Measurements from ENCODE around the gene CDH4.

CDH4 gene

DNA sequence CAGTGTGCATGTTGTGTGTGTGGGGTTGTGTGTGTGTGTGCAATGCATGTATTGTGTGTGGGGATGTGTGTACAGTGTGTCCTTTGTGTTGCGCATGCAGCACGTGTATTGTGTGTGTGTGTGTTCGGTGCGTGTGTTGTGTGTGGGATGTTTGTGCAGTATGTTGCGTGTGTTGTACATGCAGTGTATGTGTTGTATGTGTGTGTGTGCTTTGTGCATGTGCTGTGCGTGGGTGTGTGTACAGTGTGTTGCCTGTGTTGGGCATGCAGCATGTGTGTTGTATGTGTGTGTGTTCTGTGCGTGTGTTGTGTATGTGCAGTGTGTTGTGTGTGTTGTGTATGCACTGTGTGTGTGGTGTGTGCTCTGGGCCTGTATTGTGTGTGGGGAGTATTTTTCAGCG lies 52.7 kb downstream of the CDH4 start:
- H3K23ac ChIP-seq (ENCODE audit: low read depth, low read length, poor library complexity), result peak overlapping the region; percentile 82
- H3K18ac ChIP-seq (ENCODE audit: low read length), result peak overlapping the region; percentile 4
- H4K91ac ChIP-seq (ENCODE audit: low read depth, low read length, poor library complexity), result no peak overlapping the region
- no peaks in the 10 kb centered on the region for H3K27me3 ChIP-seq (ENCODE audit: control insufficient read depth in 3 of 3, insufficient read depth in 3 of 3, low read depth in 1 of 3, low read length in 3 of 3)
- peaks cover 28 to 42% of the 10 kb centered on the region in 2 donors for H3K4me1 ChIP-seq (ENCODE audit: control insufficient read depth in 2 of 2, insufficient read depth in 1 of 2, low read depth in 1 of 2, low read length in 2 of 2)
- H2BK12ac ChIP-seq (ENCODE audit: low read length), result no peak overlapping the region
- no peak overlapping the region for H3K4ac ChIP-seq (ENCODE audit: low read length)
- peak overlapping the region; percentile 67 for H3K9ac ChIP-seq (ENCODE audit: low read depth, low read length, poor library complexity)
- H3K4me2 ChIP-seq (ENCODE audit: insufficient read depth, low read length, poor library complexity, severe bottlenecking), result no peak overlapping the region
- no peak overlapping the region for H2AFZ ChIP-seq (ENCODE audit: low read length)
- H2AK5ac ChIP-seq (ENCODE audit: low read depth, low read length), result peak overlapping the region; percentile 23
- H3K4me3 ChIP-seq (ENCODE audit: low read length in 2 of 2), result peak overlapping the region in 1 of 2 donors; percentile 66
- peaks cover 0 to 2% of the 10 kb centered on the region in 2 donors for H3K36me3 ChIP-seq (replicated peaks in 1 of 2; ENCODE audit: control insufficient read depth in 2 of 2, insufficient read depth in 2 of 2, low read length in 2 of 2)
- DNase-seq (ENCODE audit: low spot score), result no peak
- WGBS, 2 donors (ENCODE audit: extremely low coverage in 2 of 2, insufficient read length in 2 of 2, insufficient replicate concordance in 1 of 2), result 100% methylated on average over 1 of the region's 8 CpGs; no CpG with 5 or more reads in 1 of the 2 donors
- H4K8ac ChIP-seq (ENCODE audit: low read depth, low read length), result peak overlapping the region; percentile 5
- no peak overlapping the region for H2BK5ac ChIP-seq (ENCODE audit: low read length)
- H3K79me1 ChIP-seq (ENCODE audit: low read depth, low read length), result peaks cover 2% of the 10 kb centered on the region
- no peak overlapping the region for H3K14ac ChIP-seq (ENCODE audit: low read length)
- no peak overlapping the region for H3K27ac ChIP-seq (replicated peaks; ENCODE audit: low read length)
- peaks cover 0 to 4% of the 10 kb centered on the region in 2 donors for H3K9me3 ChIP-seq (replicated peaks in 1 of 2; ENCODE audit: control insufficient read depth in 2 of 2, insufficient read depth in 1 of 2, low read depth in 1 of 2, low read length in 2 of 2)
- H2BK120ac ChIP-seq (ENCODE audit: low read depth, low read length), result no peak overlapping the region
- no peak overlapping the region for H2BK15ac ChIP-seq (ENCODE audit: low read length)

DNA sequence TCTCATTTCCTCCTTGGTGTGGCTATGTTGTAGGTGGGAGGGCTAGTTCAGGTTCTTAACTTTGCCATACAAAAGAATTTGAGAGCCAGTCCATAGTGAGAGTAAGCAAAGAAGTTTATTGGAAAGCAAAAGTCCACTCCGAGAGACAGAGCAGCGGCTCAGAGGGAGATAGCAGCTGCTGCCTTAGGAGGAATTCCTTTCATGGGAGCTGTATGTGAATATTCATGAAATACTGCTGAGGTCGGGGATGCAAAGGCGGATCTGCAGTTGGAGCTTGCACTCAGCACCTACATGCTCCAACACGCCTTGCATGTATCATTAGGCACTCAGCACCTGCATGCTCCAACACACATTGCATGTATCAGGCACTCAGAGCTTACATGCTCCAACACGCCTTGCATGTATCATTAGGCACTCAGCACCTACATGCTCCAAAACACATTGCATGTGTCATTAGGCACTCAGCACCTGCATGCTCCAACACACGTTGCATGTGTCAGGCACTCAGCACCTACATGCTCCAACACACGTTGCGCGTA lies 54.9 kb downstream of the CDH4 start:
- H3K4me1 ChIP-seq (ENCODE audit: control insufficient read depth in 2 of 2, insufficient read depth in 1 of 2, low read depth in 1 of 2, low read length in 2 of 2), result peaks cover 23 to 40% of the 10 kb centered on the region in 2 donors
- H3K4ac ChIP-seq (ENCODE audit: low read length), result no peak overlapping the region
- H4K91ac ChIP-seq (ENCODE audit: low read depth, low read length, poor library complexity), result no peak overlapping the region
- H3K9ac ChIP-seq (ENCODE audit: low read depth, low read length, poor library complexity), result no peak overlapping the region
- H3K79me1 ChIP-seq (ENCODE audit: low read depth, low read length), result peaks cover 4% of the 10 kb centered on the region
- H2BK120ac ChIP-seq (ENCODE audit: low read depth, low read length), result no peak overlapping the region
- peaks cover 0 to 4% of the 10 kb centered on the region in 2 donors for H3K36me3 ChIP-seq (replicated peaks in 1 of 2; ENCODE audit: control insufficient read depth in 2 of 2, insufficient read depth in 2 of 2, low read length in 2 of 2)
- H2AK5ac ChIP-seq (ENCODE audit: low read depth, low read length), result no peak overlapping the region
- no peak overlapping the region for H4K8ac ChIP-seq (ENCODE audit: low read depth, low read length)
- no peak overlapping the region for H3K4me2 ChIP-seq (ENCODE audit: insufficient read depth, low read length, poor library complexity, severe bottlenecking)
- DNase-seq (ENCODE audit: low spot score), result no peak
- H2AFZ ChIP-seq (ENCODE audit: low read length), result peak overlapping the region; percentile 57
- H3K14ac ChIP-seq (ENCODE audit: low read length), result peak overlapping the region; percentile 3
- H2BK15ac ChIP-seq (ENCODE audit: low read length), result no peak overlapping the region
- H3K18ac ChIP-seq (ENCODE audit: low read length), result no peak overlapping the region
- H2BK5ac ChIP-seq (ENCODE audit: low read length), result no peak overlapping the region
- WGBS, 2 donors (ENCODE audit: extremely low coverage in 2 of 2, insufficient read length in 2 of 2, insufficient replicate concordance in 1 of 2), result no CpG with 5 or more reads among the region's 10 CpGs
- no peak overlapping the region for H3K4me3 ChIP-seq (ENCODE audit: low read length in 2 of 2)
- peaks cover 0 to 7% of the 10 kb centered on the region in 2 donors for H3K9me3 ChIP-seq (replicated peaks in 1 of 2; ENCODE audit: control insufficient read depth in 2 of 2, insufficient read depth in 1 of 2, low read depth in 1 of 2, low read length in 2 of 2)
- H3K27me3 ChIP-seq (ENCODE audit: control insufficient read depth in 3 of 3, insufficient read depth in 3 of 3, low read depth in 1 of 3, low read length in 3 of 3), result peaks cover 0 to 3% (median 0%) of the 10 kb centered on the region in 3 experiments
- H3K27ac ChIP-seq (replicated peaks; ENCODE audit: low read length), result no peak overlapping the region
- H2BK12ac ChIP-seq (ENCODE audit: low read length), result no peak overlapping the region
- H3K23ac ChIP-seq (ENCODE audit: low read depth, low read length, poor library complexity), result no peak overlapping the region

DNA sequence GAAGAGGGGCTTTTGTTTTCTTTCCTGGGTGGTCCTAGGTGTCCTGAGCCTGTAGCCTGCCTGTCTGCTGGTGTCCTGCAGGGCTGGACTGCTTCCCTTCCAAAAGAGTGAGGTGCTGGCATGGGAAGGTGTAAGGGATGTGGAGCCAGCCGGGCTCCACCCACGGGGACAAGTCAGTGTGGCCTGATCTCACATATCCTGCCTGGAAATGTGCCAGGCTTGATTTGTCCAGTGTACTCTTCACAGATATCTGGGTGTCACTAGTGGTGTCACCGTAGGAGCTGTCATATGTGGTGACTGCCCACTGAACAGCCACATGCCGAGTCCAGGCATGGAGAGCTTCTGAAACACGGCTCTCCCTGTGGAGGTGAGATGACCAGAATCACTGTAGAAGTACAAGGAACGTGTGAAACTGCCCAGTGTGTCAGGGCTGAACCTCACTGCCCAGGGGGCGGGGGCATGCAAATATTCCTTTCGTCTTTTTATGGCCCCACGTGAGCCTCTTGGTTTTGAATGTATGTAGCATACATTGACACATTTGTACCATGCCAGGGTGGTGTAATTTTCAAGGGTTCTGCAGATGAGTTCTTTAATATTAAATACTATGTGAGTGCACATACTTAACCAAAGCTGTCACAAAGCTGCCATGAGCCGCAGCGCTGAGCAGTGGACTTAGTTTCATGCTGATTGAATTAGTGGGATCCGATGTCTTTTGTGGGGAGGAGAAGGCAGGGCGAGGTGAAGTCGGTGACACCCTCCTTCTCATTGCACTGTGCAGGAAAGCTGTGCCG lies 55.8 kb downstream of the CDH4 start:
- no peak overlapping the region for H3K4me2 ChIP-seq (ENCODE audit: insufficient read depth, low read length, poor library complexity, severe bottlenecking)
- no peak for DNase-seq (ENCODE audit: low spot score)
- H2AK5ac ChIP-seq (ENCODE audit: low read depth, low read length), result no peak overlapping the region
- H3K14ac ChIP-seq (ENCODE audit: low read length), result no peak overlapping the region
- peak overlapping the region; percentile 24 for H3K18ac ChIP-seq (ENCODE audit: low read length)
- no peak overlapping the region for H3K4me3 ChIP-seq (ENCODE audit: low read length in 2 of 2)
- H3K4me1 ChIP-seq (ENCODE audit: control insufficient read depth in 2 of 2, insufficient read depth in 1 of 2, low read depth in 1 of 2, low read length in 2 of 2), result peaks cover 21 to 32% of the 10 kb centered on the region in 2 donors
- H4K8ac ChIP-seq (ENCODE audit: low read depth, low read length), result no peak overlapping the region
- H2AFZ ChIP-seq (ENCODE audit: low read length), result peak overlapping the region; percentile 21
- H2BK5ac ChIP-seq (ENCODE audit: low read length), result no peak overlapping the region
- H3K9ac ChIP-seq (ENCODE audit: low read depth, low read length, poor library complexity), result no peak overlapping the region
- H3K23ac ChIP-seq (ENCODE audit: low read depth, low read length, poor library complexity), result no peak overlapping the region
- H3K79me1 ChIP-seq (ENCODE audit: low read depth, low read length), result peaks cover 4% of the 10 kb centered on the region
- peaks cover 0 to 5% (median 0%) of the 10 kb centered on the region in 3 experiments for H3K27me3 ChIP-seq (ENCODE audit: control insufficient read depth in 3 of 3, insufficient read depth in 3 of 3, low read depth in 1 of 3, low read length in 3 of 3)
- H2BK120ac ChIP-seq (ENCODE audit: low read depth, low read length), result no peak overlapping the region
- no peak overlapping the region for H2BK15ac ChIP-seq (ENCODE audit: low read length)
- no peak overlapping the region for H4K91ac ChIP-seq (ENCODE audit: low read depth, low read length, poor library complexity)
- no peak overlapping the region for H3K27ac ChIP-seq (replicated peaks; ENCODE audit: low read length)
- H3K36me3 ChIP-seq (replicated peaks in 1 of 2; ENCODE audit: control insufficient read depth in 2 of 2, insufficient read depth in 2 of 2, low read length in 2 of 2), result peaks cover 0 to 4% of the 10 kb centered on the region in 2 donors
- H2BK12ac ChIP-seq (ENCODE audit: low read length), result no peak overlapping the region
- no CpG with 5 or more reads among the region's 15 CpGs for WGBS, 2 donors (ENCODE audit: extremely low coverage in 2 of 2, insufficient read length in 2 of 2, insufficient replicate concordance in 1 of 2)
- peaks cover 0 to 9% of the 10 kb centered on the region in 2 donors for H3K9me3 ChIP-seq (replicated peaks in 1 of 2; ENCODE audit: control insufficient read depth in 2 of 2, insufficient read depth in 1 of 2, low read depth in 1 of 2, low read length in 2 of 2)
- H3K4ac ChIP-seq (ENCODE audit: low read length), result no peak overlapping the region

DNA sequence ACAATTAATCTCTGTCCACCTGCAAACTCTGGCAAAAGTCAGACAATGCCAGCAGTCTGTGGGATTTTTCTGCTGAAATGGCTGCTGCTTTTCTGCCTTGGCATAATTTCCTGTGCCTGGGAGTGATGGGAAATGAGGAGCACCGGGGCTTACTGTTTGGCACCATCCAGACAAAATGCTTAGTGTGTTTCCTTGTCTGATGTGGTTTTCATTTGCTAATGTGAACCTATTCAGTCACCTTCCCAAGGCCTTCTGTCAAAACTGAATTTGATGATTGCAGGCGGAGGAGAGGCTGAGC lies 56.4 kb downstream of the CDH4 start:
- no peak overlapping the region for H3K27ac ChIP-seq (replicated peaks; ENCODE audit: low read length)
- no peak overlapping the region for H3K9ac ChIP-seq (ENCODE audit: low read depth, low read length, poor library complexity)
- H3K4me3 ChIP-seq (ENCODE audit: low read length in 2 of 2), result no peak overlapping the region
- peaks cover 0 to 4% of the 10 kb centered on the region in 2 donors for H3K36me3 ChIP-seq (replicated peaks in 1 of 2; ENCODE audit: control insufficient read depth in 2 of 2, insufficient read depth in 2 of 2, low read length in 2 of 2)
- H3K4ac ChIP-seq (ENCODE audit: low read length), result no peak overlapping the region
- H2BK12ac ChIP-seq (ENCODE audit: low read length), result no peak overlapping the region
- WGBS, 2 donors (ENCODE audit: extremely low coverage in 2 of 2, insufficient read length in 2 of 2, insufficient replicate concordance in 1 of 2), result no CpG with 5 or more reads among the region's 2 CpGs
- no peak overlapping the region for H3K14ac ChIP-seq (ENCODE audit: low read length)
- H3K9me3 ChIP-seq (replicated peaks in 1 of 2; ENCODE audit: control insufficient read depth in 2 of 2, insufficient read depth in 1 of 2, low read depth in 1 of 2, low read length in 2 of 2), result peaks cover 0 to 9% of the 10 kb centered on the region in 2 donors
- no peak overlapping the region for H3K23ac ChIP-seq (ENCODE audit: low read depth, low read length, poor library complexity)
- no peak overlapping the region for H2BK15ac ChIP-seq (ENCODE audit: low read length)
- peaks cover 21 to 32% of the 10 kb centered on the region in 2 donors for H3K4me1 ChIP-seq (ENCODE audit: control insufficient read depth in 2 of 2, insufficient read depth in 1 of 2, low read depth in 1 of 2, low read length in 2 of 2)
- H2AFZ ChIP-seq (ENCODE audit: low read length), result peak overlapping the region; percentile 21
- no peak overlapping the region for H4K8ac ChIP-seq (ENCODE audit: low read depth, low read length)
- no peak overlapping the region for H2AK5ac ChIP-seq (ENCODE audit: low read depth, low read length)
- no peak overlapping the region for H3K18ac ChIP-seq (ENCODE audit: low read length)
- DNase-seq (ENCODE audit: low spot score), result no peak
- peaks cover 4% of the 10 kb centered on the region for H3K79me1 ChIP-seq (ENCODE audit: low read depth, low read length)
- H3K4me2 ChIP-seq (ENCODE audit: insufficient read depth, low read length, poor library complexity, severe bottlenecking), result no peak overlapping the region
- H4K91ac ChIP-seq (ENCODE audit: low read depth, low read length, poor library complexity), result no peak overlapping the region
- H3K27me3 ChIP-seq (ENCODE audit: control insufficient read depth in 3 of 3, insufficient read depth in 3 of 3, low read depth in 1 of 3, low read length in 3 of 3), result peaks cover 0 to 5% (median 0%) of the 10 kb centered on the region in 3 experiments
- no peak overlapping the region for H2BK120ac ChIP-seq (ENCODE audit: low read depth, low read length)
- no peak overlapping the region for H2BK5ac ChIP-seq (ENCODE audit: low read length)
